H9 (cell line): ENCODE data around the gene PROKR2. TPM values are rescaled to one million over a fixed set of nuclear protein-coding genes. Genes with fewer than 3 reads are reported as not detected.

Experiments
- DNase-seq: peaks from one replicate; pipeline ENCODE4 v3.0.0-alpha.2; 2017
- H2AFZ ChIP-seq: one replicate; pipeline ENCODE4 v1.6.1; 2013; ENCODE audit warnings: mild to moderate bottlenecking, low read length, control low read depth, moderate library complexity
- H2AK5ac ChIP-seq: 2 replicates; pipeline ENCODE4 v1.6.1; 2013; ENCODE audit warnings: low read length, control low read depth, mixed read lengths; ENCODE audit not compliant: insufficient read length
- H2BK120ac ChIP-seq: one replicate; pipeline ENCODE4 v1.6.1; 2013; ENCODE audit warnings: low read depth, mild to moderate bottlenecking, low read length, control low read depth, inconsistent platforms; ENCODE audit not compliant: poor library complexity, severe bottlenecking
- H2BK12ac ChIP-seq: 2 replicates; pipeline ENCODE4 v1.6.1; 2013; ENCODE audit warnings: low read length, control low read depth, mixed read lengths, low read depth; ENCODE audit not compliant: insufficient read length
- H2BK15ac ChIP-seq: 2 replicates; pipeline ENCODE4 v1.6.1; 2013; ENCODE audit warnings: low read depth, low read length, control low read depth
- H2BK20ac ChIP-seq: one replicate; pipeline ENCODE4 v1.6.1; 2013; ENCODE audit warnings: low read depth, mild to moderate bottlenecking, low read length, control low read depth, inconsistent platforms; ENCODE audit not compliant: poor library complexity, severe bottlenecking
- H2BK5ac ChIP-seq: 2 replicates; pipeline ENCODE4 v1.6.1; 2013; ENCODE audit warnings: low read length, control low read depth, mixed read lengths; ENCODE audit not compliant: insufficient read length
- H3K14ac ChIP-seq: 2 replicates; pipeline ENCODE4 v1.6.1; 2013; ENCODE audit warnings: low read length, control low read depth; ENCODE audit not compliant: insufficient read depth
- H3K18ac ChIP-seq: 2 replicates; pipeline ENCODE4 v1.6.1; 2013; ENCODE audit warnings: low read depth, mild to moderate bottlenecking, mixed read lengths, low read length, control low read depth; ENCODE audit not compliant: insufficient read length
- H3K23ac ChIP-seq: 2 replicates; pipeline ENCODE4 v1.6.1; 2013; ENCODE audit warnings: low read length, control low read depth, mixed read lengths, low read depth; ENCODE audit not compliant: insufficient read length
- H3K23me2 ChIP-seq: 2 replicates; pipeline ENCODE4 v1.6.1; 2013; ENCODE audit warnings: low read depth, mild to moderate bottlenecking, mixed read lengths, low read length, control low read depth; ENCODE audit not compliant: insufficient read length, poor library complexity, severe bottlenecking
- H3K27ac ChIP-seq: 2 replicates; pipeline ENCODE4 v1.5.1; 2013; ENCODE audit warnings: low read length, control low read depth, mixed read lengths, low read depth; ENCODE audit not compliant: insufficient read length
- H3K27me3 ChIP-seq: 2 replicates; pipeline ENCODE4 v1.6.1; 2013; ENCODE audit warnings: low read length, control low read depth, inconsistent platforms; ENCODE audit not compliant: insufficient read depth
- H3K4ac ChIP-seq: 2 replicates; pipeline ENCODE4 v1.6.1; 2013; ENCODE audit warnings: low read depth, mild to moderate bottlenecking, control low read depth, inconsistent platforms, low read length, moderate library complexity
- H3K4me1 ChIP-seq: 2 replicates; pipeline ENCODE4 v1.6.1; 2013; ENCODE audit warnings: low read length, control low read depth, inconsistent platforms; ENCODE audit not compliant: insufficient read depth
- H3K4me2 ChIP-seq: 2 replicates; pipeline ENCODE4 v1.6.1; 2013; ENCODE audit warnings: low read length, control low read depth, mixed read lengths; ENCODE audit not compliant: insufficient read length, insufficient read depth
- H3K56ac ChIP-seq: 2 replicates; pipeline ENCODE4 v1.6.1; 2013; ENCODE audit warnings: low read depth, mild to moderate bottlenecking, mixed read lengths, low read length, control low read depth; ENCODE audit not compliant: insufficient read length
- H3K79me1 ChIP-seq: 2 replicates; pipeline ENCODE4 v1.6.1; 2013; ENCODE audit warnings: low read depth, mild to moderate bottlenecking, moderate library complexity, low read length, control low read depth, inconsistent platforms; ENCODE audit not compliant: insufficient read depth, poor library complexity, severe bottlenecking
- H3K79me2 ChIP-seq: 2 replicates; pipeline ENCODE4 v1.6.1; 2013; ENCODE audit warnings: low read length, control low read depth, inconsistent platforms; ENCODE audit not compliant: insufficient read depth
- H3K9ac ChIP-seq: 2 replicates; pipeline ENCODE4 v1.6.1; 2013; ENCODE audit warnings: low read length, control low read depth, mixed read lengths; ENCODE audit not compliant: insufficient read length; ENCODE audit errors: extremely low read depth
- H3K9me3 ChIP-seq: one replicate; pipeline ENCODE4 v1.6.1; 2013; ENCODE audit warnings: low read depth, low read length, inconsistent platforms; ENCODE audit not compliant: control insufficient read depth
- H3T11ph ChIP-seq: one replicate; pipeline ENCODE4 v1.6.1; 2013; ENCODE audit warnings: mild to moderate bottlenecking, low read length, control low read depth, inconsistent platforms
- H4K20me1 ChIP-seq: one replicate; pipeline ENCODE4 v1.6.1; 2013; ENCODE audit not compliant: control insufficient read depth, insufficient read length, insufficient read depth
- H4K5ac ChIP-seq: 2 replicates; pipeline ENCODE4 v1.6.1; 2013; ENCODE audit warnings: low read depth, mild to moderate bottlenecking, mixed read lengths, low read length, control low read depth; ENCODE audit not compliant: insufficient read length
- H4K8ac ChIP-seq: replicated peaks from 2 replicates; pipeline ENCODE4 v1.6.1; 2013; ENCODE audit warnings: low read length, control low read depth, mixed read lengths, low read depth; ENCODE audit not compliant: insufficient read length
- H4K91ac ChIP-seq: 2 replicates; pipeline ENCODE4 v1.6.1; 2013; ENCODE audit warnings: low read depth, mild to moderate bottlenecking, moderate library complexity, mixed read lengths, low read length, control low read depth; ENCODE audit not compliant: insufficient read length
- H3K27ac Mint-ChIP-seq, 3 experiments: 2 replicates in 2 of 3; 3 replicates in 1 of 3; pipeline ENCODE4 v1.8.0; 2020 to 2021; ENCODE audit warnings: mixed read lengths in 3 of 3, mild to moderate bottlenecking in 1 of 3, moderate library complexity in 1 of 3
- H3K27me3 Mint-ChIP-seq: 2 replicates; pipeline ENCODE4 v1.8.0; 2021; ENCODE audit warnings: low read depth, mild to moderate bottlenecking, moderate library complexity, mixed read lengths
- H3K36me3 Mint-ChIP-seq, 3 experiments: 2 replicates in 2 of 3; 3 replicates in 1 of 3; pipeline ENCODE4 v1.8.0; 2020 to 2021; ENCODE audit warnings: low read depth in 3 of 3, mixed read lengths in 3 of 3; ENCODE audit not compliant: insufficient read depth in 1 of 3
- H3K4me1 Mint-ChIP-seq, 2 experiments: 2 replicates each; pipeline ENCODE4 v1.8.0; 2020; ENCODE audit warnings: mixed read lengths in 2 of 2
- H3K4me3 Mint-ChIP-seq, 2 experiments: 2 replicates in 1 of 2; 3 replicates in 1 of 2; pipeline ENCODE4 v1.8.0; 2020 to 2021; ENCODE audit warnings: mild to moderate bottlenecking in 2 of 2, mixed read lengths in 2 of 2, moderate library complexity in 1 of 2
- H3K9me3 Mint-ChIP-seq, 2 experiments: 2 replicates in 1 of 2; 3 replicates in 1 of 2; pipeline ENCODE4 v1.8.0; 2020; ENCODE audit warnings: mild to moderate bottlenecking in 2 of 2, mixed read lengths in 2 of 2, moderate library complexity in 1 of 2
- WGBS: extraction: QIAGEN DNeasy Blood & Tissue Kit; methylation state at CpG from one replicate; pipeline ENCODE4 v1.1.7; 2013; ENCODE audit warnings: missing lambda C conversion rate, low lambda C conversion rate, mixed read lengths; ENCODE audit not compliant: insufficient read length; ENCODE audit errors: extremely low coverage; 5-methylcytosine and 5-hydroxymethylcytosine counted together
- total RNA-seq: library from RNA; stranded (reverse); gene quantifications from 2 replicates; pipeline ENCODE4 v1.2.1, GENCODE V29; 2021
- TF ChIP-seq, protein P1 (sequence below): fragments of 200-600 bp; sonication (generic); conservative IDR thresholded peaks from 3 replicates; pipeline ENCODE4 v1.8.0; 2021; ENCODE audit warnings: antibody characterized with exemption, mild to moderate bottlenecking

The PROKR2 gene
- total RNA-seq, 1 experiment from 2014 or later = 0.46 TPM

DNA sequence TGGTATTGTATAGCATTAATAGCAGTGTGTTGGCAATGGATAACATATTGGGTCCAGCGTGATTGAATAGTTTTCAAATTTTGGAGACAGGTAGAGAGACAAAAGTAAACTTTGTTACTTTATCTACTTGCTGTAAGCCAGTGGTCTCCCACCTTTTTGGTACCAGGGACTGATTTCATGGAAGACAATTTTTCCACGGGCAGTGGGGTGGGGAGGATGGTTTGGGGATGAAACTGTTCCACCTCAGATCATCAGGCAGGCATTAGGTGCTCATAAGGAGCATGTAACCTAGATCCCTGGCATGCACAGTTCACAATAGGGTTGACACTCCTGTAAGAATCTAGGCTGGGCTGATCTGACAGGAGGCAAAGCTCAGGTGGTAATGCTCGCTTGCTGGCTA is 14.6 kb upstream of the PROKR2 start:
- Histone ChIP-seq H2BK120ac (no peak overlapping the region), H2AK5ac (no peak overlapping the region), H3K18ac (no peak overlapping the region), H3K14ac (no peak overlapping the region), H4K8ac (no peak overlapping the region), H3K56ac (no peak overlapping the region), H3K27me3 (no peaks in the 10 kb centered on the region), H3K23ac (no peak overlapping the region), H3K4ac (no peak overlapping the region), H3K79me1 (no peaks in the 10 kb centered on the region), H4K91ac (no peak overlapping the region), H2BK5ac (no peak overlapping the region), H3K4me1 (no peaks in the 10 kb centered on the region), H2BK15ac (no peak overlapping the region), H2BK20ac (no peak overlapping the region), H3K27ac (no peak overlapping the region), H3K9me3 (no peaks in the 10 kb centered on the region), H2AFZ (no peak overlapping the region), H4K5ac (no peak overlapping the region), H3K23me2 (no peaks in the 10 kb centered on the region), H4K20me1 (no peaks in the 10 kb centered on the region), H3T11ph (no peak overlapping the region), H3K79me2 (no peaks in the 10 kb centered on the region), H3K9ac (no peak overlapping the region), H3K4me2 (no peak overlapping the region), H2BK12ac (no peak overlapping the region)
- no peak overlapping the region for H3K4me3 Mint-ChIP-seq
- no peaks in the 10 kb centered on the region for H3K9me3 Mint-ChIP-seq
- no CpG with 5 or more reads among the region's 3 CpGs for WGBS
- no peak overlapping the region for H3K27ac Mint-ChIP-seq
- H3K27me3 Mint-ChIP-seq = peaks cover 12% of the 10 kb centered on the region
- DNase-seq = no peak
- TF ChIP-seq, protein P1, sequence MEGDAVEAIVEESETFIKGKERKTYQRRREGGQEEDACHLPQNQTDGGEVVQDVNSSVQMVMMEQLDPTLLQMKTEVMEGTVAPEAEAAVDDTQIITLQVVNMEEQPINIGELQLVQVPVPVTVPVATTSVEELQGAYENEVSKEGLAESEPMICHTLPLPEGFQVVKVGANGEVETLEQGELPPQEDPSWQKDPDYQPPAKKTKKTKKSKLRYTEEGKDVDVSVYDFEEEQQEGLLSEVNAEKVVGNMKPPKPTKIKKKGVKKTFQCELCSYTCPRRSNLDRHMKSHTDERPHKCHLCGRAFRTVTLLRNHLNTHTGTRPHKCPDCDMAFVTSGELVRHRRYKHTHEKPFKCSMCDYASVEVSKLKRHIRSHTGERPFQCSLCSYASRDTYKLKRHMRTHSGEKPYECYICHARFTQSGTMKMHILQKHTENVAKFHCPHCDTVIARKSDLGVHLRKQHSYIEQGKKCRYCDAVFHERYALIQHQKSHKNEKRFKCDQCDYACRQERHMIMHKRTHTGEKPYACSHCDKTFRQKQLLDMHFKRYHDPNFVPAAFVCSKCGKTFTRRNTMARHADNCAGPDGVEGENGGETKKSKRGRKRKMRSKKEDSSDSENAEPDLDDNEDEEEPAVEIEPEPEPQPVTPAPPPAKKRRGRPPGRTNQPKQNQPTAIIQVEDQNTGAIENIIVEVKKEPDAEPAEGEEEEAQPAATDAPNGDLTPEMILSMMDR = no peak
- H3K36me3 Mint-ChIP-seq = no peaks in the 10 kb centered on the region
- no peaks in the 10 kb centered on the region for H3K4me1 Mint-ChIP-seq
